Endothelial cell of umbilical vein (primary cell): ENCODE results near the gene APRT.

ENCODE experiments used
- EZH2 ChIP-seq: IDR thresholded peaks from 2 replicates; pipeline ENCODE4 v1.6.1; 2012; ENCODE audit warnings: borderline replicate concordance, low read depth, mild to moderate bottlenecking, moderate library complexity, low read length, inconsistent platforms; ENCODE audit not compliant: severe bottlenecking
- MYC ChIP-seq: IDR thresholded peaks from one replicate; pipeline ENCODE4 v1.6.1; 2011; ENCODE audit warnings: mild to moderate bottlenecking, low read depth, low read length
- POLR2AphosphoS5 ChIP-seq: IDR thresholded peaks from 2 replicates; pipeline ENCODE4 v1.6.1; 2012; ENCODE audit warnings: low read depth, mild to moderate bottlenecking, control low read depth, low read length, moderate library complexity; ENCODE audit not compliant: insufficient read depth
- TF ChIP-seq, protein P1 (sequence below), 2 donors: IDR thresholded peaks; 1 replicate in 1 of 2; 2 replicates in 1 of 2; pipeline ENCODE4 v1.5.1; 2011; ENCODE audit warnings: low read length in 2 of 2, mild to moderate bottlenecking in 2 of 2, moderate library complexity in 2 of 2, control low read depth in 1 of 2, inconsistent platforms in 1 of 2, low read depth in 1 of 2; ENCODE audit not compliant: insufficient read depth in 1 of 2; ENCODE audit errors: extremely low read depth in 1 of 2

DNA sequence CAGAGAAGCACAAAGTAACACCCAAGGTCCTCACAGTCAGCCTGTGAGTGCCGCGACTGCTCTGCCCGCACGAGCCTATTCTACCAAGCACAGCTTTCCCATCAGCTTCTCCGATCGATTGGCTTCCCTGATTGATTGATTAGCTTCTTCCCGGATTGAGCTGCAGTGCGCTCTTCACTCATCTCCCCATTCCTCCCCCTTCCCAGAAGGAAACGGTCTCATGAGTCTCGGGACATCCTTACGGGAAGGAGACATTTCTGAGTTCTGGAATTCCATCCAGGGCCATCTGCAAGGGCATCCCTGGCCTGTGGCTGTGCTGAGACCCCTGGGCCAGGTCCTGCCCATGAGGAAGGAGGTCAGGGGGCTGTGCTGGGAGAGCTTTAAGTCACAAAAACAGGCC lies 44.8 kb downstream of the APRT start:
- TF ChIP-seq, protein P1, sequence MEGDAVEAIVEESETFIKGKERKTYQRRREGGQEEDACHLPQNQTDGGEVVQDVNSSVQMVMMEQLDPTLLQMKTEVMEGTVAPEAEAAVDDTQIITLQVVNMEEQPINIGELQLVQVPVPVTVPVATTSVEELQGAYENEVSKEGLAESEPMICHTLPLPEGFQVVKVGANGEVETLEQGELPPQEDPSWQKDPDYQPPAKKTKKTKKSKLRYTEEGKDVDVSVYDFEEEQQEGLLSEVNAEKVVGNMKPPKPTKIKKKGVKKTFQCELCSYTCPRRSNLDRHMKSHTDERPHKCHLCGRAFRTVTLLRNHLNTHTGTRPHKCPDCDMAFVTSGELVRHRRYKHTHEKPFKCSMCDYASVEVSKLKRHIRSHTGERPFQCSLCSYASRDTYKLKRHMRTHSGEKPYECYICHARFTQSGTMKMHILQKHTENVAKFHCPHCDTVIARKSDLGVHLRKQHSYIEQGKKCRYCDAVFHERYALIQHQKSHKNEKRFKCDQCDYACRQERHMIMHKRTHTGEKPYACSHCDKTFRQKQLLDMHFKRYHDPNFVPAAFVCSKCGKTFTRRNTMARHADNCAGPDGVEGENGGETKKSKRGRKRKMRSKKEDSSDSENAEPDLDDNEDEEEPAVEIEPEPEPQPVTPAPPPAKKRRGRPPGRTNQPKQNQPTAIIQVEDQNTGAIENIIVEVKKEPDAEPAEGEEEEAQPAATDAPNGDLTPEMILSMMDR (IDR thresholded peaks at IDR 0.05; ENCODE audit: extremely low read depth in 1 of 2, insufficient read depth in 1 of 2, low read depth in 1 of 2, low read length in 2 of 2), result no peak
- no peak for TF ChIP-seq POLR2AphosphoS5
- no peak for TF ChIP-seq MYC
- TF ChIP-seq EZH2, result no peak
